GM12878 (cell line): ENCODE data around the gene DLG2.

Experiments used
- HDAC6 ChIP-seq: fragments of 200-600 bp; sonication (generic); IDR thresholded peaks from one replicate; pipeline ENCODE4 v1.8.0; 2017; ENCODE audit warnings: antibody characterized with exemption; ENCODE audit not compliant: unreplicated experiment
- POLR2A ChIP-seq: IDR thresholded peaks from 2 replicates; pipeline ENCODE4 v1.6.1; 2011; ENCODE audit warnings: low read depth, mild to moderate bottlenecking, low read length
- TCF12 ChIP-seq: IDR thresholded peaks from 2 replicates; pipeline ENCODE4 v1.6.1; 2011; ENCODE audit warnings: low read depth, mild to moderate bottlenecking, low read length
- TF ChIP-seq, protein P1 (sequence below): fragments of 450-650 bp; IDR thresholded peaks from 2 replicates; pipeline ENCODE4 v1.6.1; 2016; ENCODE audit warnings: mild to moderate bottlenecking

GRCh38 chr11:85628771-85629341 lies 1.7 kb upstream of the DLG2 start:
- no peak for TF ChIP-seq TCF12
- TF ChIP-seq, protein P1, sequence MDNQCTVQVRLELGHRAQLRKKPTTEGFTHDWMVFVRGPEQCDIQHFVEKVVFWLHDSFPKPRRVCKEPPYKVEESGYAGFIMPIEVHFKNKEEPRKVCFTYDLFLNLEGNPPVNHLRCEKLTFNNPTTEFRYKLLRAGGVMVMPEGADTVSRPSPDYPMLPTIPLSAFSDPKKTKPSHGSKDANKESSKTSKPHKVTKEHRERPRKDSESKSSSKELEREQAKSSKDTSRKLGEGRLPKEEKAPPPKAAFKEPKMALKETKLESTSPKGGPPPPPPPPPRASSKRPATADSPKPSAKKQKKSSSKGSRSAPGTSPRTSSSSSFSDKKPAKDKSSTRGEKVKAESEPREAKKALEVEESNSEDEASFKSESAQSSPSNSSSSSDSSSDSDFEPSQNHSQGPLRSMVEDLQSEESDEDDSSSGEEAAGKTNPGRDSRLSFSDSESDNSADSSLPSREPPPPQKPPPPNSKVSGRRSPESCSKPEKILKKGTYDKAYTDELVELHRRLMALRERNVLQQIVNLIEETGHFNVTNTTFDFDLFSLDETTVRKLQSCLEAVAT, result peak; percentile 35; the same call in 1 of the 2 replicates
- TF ChIP-seq HDAC6, result no peak
- no peak for TF ChIP-seq POLR2A
